Omental fat pad (tissue), 4 donors: ENCODE measurements around the gene WTIP. TPM values are rescaled to one million over a fixed set of nuclear protein-coding genes. Genes with fewer than 3 reads are reported as not detected.
A peak's percentile ranks its signal among the peaks of the same experiment; 100 is the strongest.
"Not testable (repeated sequence)": the region's sequence is repeated elsewhere in the genome, so short reads cannot be mapped to it uniquely, and the experiment has no call there.

Source experiments
- ATAC-seq: fragments of 150-250 bp; one replicate; pipeline ENCODE4 v1.9.1; 2016; ENCODE audit warnings: mild to moderate bottlenecking, moderate library complexity; ENCODE audit not compliant: low FRiP score
- DNase-seq: peaks from one replicate; pipeline ENCODE4 v3.0.0-alpha.2; 2019; ENCODE audit warnings: low spot score
- CTCF ChIP-seq, 3 donors: fragments of 450-650 bp; IDR thresholded peaks; one replicate each; pipeline ENCODE4 v1.5.1; 2016 to 2017; ENCODE audit warnings: antibody characterized with exemption in 3 of 3, mild to moderate bottlenecking in 3 of 3, moderate library complexity in 2 of 3
- total RNA-seq, 4 donors: library from RNA; depleted of rRNA; stranded (reverse); fragments of >200 nt; gene quantifications; one replicate each; pipeline ENCODE4 v1.1.0, GENCODE V29; 2016

WTIP gene
- total RNA-seq: 10 to 100 TPM; 12.3 to 26.4 (median 19.6) TPM

GRCh38 chr19:34480971-34481841, at the start of gene WTIP:
Gene WTIP, plus strand, starts transcription at chr19:34481758. Its CDS starts 217 bp downstream, at chr19:34481975.
- TF ChIP-seq CTCF (IDR thresholded peaks at IDR 0.05): no peak
- ATAC-seq: peak; percentile 89
- DNase-seq: no peak

DNA sequence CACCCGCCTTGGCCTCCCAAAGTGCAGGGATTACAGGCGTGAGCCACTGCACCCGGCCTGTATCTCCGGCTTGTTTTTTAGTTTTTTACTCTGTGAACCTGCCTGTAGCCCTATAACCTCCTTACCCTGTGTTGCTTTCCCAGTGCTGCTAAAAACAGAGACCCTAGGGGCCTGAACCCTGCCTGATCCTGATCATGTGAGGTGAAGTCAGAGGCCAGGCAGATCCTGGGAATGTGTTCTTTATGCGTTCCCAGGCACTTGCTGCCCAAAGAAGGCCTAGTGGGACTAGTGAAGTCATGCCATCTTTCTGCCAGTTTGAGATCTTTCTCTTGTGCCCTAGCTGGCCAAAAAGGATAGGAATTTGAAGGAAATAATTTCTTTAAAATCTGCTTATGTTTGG, 48.8 kb upstream of the WTIP start:
- ATAC-seq (no peak), DNase-seq (no peak)
- no peak for TF ChIP-seq CTCF (IDR thresholded peaks at IDR 0.05)

DNA sequence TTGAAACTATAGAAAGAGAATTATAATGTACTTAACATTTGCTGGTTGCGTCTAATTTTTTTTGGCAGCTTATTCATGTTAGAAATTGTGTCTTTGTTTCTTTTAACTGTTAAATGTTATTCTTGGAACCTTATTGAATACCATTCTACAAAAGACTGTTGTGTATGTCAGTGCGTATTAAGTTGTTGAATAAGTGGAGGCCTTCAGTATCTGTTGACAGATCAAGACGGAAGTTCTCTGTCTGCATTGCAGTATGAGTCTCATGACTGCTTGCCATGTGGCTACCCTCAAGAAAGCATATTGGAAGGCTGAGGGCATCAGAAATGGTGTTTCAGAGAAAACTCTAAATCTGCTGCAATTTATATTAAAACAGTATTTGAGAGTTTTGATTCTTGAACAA, 44.8 kb upstream of the WTIP start:
- TF ChIP-seq CTCF (IDR thresholded peaks at IDR 0.05): no peak
- DNase-seq: no peak
- ATAC-seq: no peak

DNA sequence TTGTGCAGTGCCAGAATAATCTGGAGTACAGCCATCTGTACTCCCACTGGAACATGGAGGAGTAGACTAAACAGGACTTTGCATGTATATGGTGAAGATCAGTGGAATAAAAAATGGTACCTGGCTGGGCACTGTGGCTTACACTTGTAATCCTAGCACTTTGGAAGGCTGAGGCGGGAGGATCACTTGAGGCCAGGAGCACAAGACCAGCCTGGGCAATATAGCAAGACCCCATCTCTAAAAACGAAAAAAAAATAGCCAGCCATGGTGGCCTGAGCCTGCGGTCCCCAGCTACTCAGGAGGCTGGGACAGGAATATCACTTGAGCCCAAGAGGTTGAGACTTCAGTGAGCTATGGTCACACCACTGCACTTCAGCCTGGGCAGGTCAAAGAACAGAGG, 33.4 kb upstream of the WTIP start:
- no peak for ATAC-seq
- no peak for DNase-seq
- no peak for TF ChIP-seq CTCF (IDR thresholded peaks at IDR 0.05)

GRCh38 chr19:34452723-34453122, 28.8 kb upstream of the WTIP start:
- TF ChIP-seq CTCF (IDR thresholded peaks at IDR 0.05): no peak
- ATAC-seq (no peak), DNase-seq (no peak)

DNA sequence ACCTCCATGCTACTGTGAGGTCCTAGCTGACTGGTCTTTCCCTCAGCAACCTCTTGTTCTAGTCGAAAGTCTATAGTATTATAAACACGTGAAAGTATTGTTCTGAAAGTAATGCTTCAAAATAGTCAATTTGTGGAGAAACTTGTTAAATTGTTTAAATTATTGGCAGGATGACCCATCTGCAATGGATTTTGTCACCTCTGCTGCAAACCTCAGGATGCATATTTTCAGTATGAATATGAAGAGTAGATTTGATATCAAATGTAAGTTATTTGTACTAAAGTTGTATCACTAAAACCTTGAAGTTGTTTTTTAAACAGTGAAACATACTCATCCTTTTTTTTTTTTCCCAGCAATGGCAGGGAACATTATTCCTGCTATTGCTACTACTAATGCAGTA, 27.5 kb upstream of the WTIP start:
- no peak for TF ChIP-seq CTCF (IDR thresholded peaks at IDR 0.05)
- ATAC-seq (no peak), DNase-seq (no peak)

- ATAC-seq (no peak), DNase-seq (no peak)
- no peak for TF ChIP-seq CTCF (IDR thresholded peaks at IDR 0.05)
Measured at GRCh38 chr19:34454685-34455084, 26.9 kb upstream of the WTIP start.

GRCh38 chr19:34455783-34456480, 25.6 kb upstream of the WTIP start:
- not testable (repeated sequence) for DNase-seq, ATAC-seq
